Measurements from ENCODE around the gene CASK. TPM values are rescaled to one million over a fixed set of nuclear protein-coding genes. Genes with fewer than 3 reads are reported as not detected.

Gene CASK
- total and polyA plus RNA-seq, 7 donors, result 9.5 to 37.1 (median 18.4) TPM

GRCh38 chrX:41530085-41530484 is 393.3 kb downstream of the CASK start:
- intact Hi-C loops (cut with DNase I), result no loop called here

GRCh38 chrX:41529221-41529620 is 394.1 kb downstream of the CASK start:
- H3K27ac ChIP-seq, result no peak overlapping the region
- intact Hi-C loops (cut with DNase I), result no loop called here
- H3K36me3 ChIP-seq, result peaks cover 0 to 22% (median 0%) of the 10 kb centered on the region in 4 donors
- H3K27me3 ChIP-seq, result no peaks in the 10 kb centered on the region
- TF ChIP-seq POLR2A (IDR thresholded peaks at IDR 0.05) (no peak), EP300 (IDR thresholded peaks at IDR 0.05) (no peak), POLR2AphosphoS5 (IDR thresholded peaks at IDR 0.05) (no peak), CTCF (IDR thresholded peaks at IDR 0.05) (no peak)
- H3K4me1 ChIP-seq, result no peaks in the 10 kb centered on the region
- DNase-seq, result no peak
- WGBS, 2 donors, result 97 to 98% methylated on average over 11 of the region's 11 CpGs
- no peaks in the 10 kb centered on the region for H3K9me3 ChIP-seq
- no peak overlapping the region for H3K4me3 ChIP-seq

More at GRCh38 chrX:41530085-41530484, 393.3 kb downstream of the CASK start:
- H3K27me3 ChIP-seq, result no peaks in the 10 kb centered on the region
- peaks cover 0 to 22% (median 0%) of the 10 kb centered on the region in 4 donors for H3K36me3 ChIP-seq
- no peaks in the 10 kb centered on the region for H3K9me3 ChIP-seq
- H3K27ac ChIP-seq, result no peak overlapping the region
- TF ChIP-seq EP300 (IDR thresholded peaks at IDR 0.05), result no peak
- no peak for TF ChIP-seq POLR2A (IDR thresholded peaks at IDR 0.05)
- no peak for TF ChIP-seq POLR2AphosphoS5 (IDR thresholded peaks at IDR 0.05)
- TF ChIP-seq CTCF (IDR thresholded peaks at IDR 0.05), result no peak
- no peak for DNase-seq
- H3K4me3 ChIP-seq, result no peak overlapping the region
- no peaks in the 10 kb centered on the region for H3K4me1 ChIP-seq

- DNase-seq, result no peak
- Histone ChIP-seq H3K4me1 (no peaks in the 10 kb centered on the region), H3K27ac (no peak overlapping the region), H3K4me3 (no peak overlapping the region), H3K9me3 (no peaks in the 10 kb centered on the region), H3K36me3 (peaks cover 0 to 22% (median 0%) of the 10 kb centered on the region in 4 donors), H3K27me3 (no peaks in the 10 kb centered on the region)
- no peak for TF ChIP-seq POLR2A (IDR thresholded peaks at IDR 0.05)
- no peak for TF ChIP-seq POLR2AphosphoS5 (IDR thresholded peaks at IDR 0.05)
- no peak for TF ChIP-seq EP300 (IDR thresholded peaks at IDR 0.05)
- no peak for TF ChIP-seq CTCF (IDR thresholded peaks at IDR 0.05)
- intact Hi-C loops (cut with DNase I), result no loop called here
- WGBS, 2 donors, result 96 to 98% methylated on average over 7 of the region's 7 CpGs
Observed at GRCh38 chrX:41528784-41529183, 394.6 kb downstream of the CASK start.

- intact Hi-C loops (cut with DNase I), result no loop called here
- TF ChIP-seq POLR2AphosphoS5 (IDR thresholded peaks at IDR 0.05) (no peak), CTCF (IDR thresholded peaks at IDR 0.05) (no peak), POLR2A (IDR thresholded peaks at IDR 0.05) (no peak), EP300 (IDR thresholded peaks at IDR 0.05) (no peak)
- Histone ChIP-seq H3K9me3 (no peaks in the 10 kb centered on the region), H3K4me3 (no peak overlapping the region), H3K36me3 (peaks cover 0 to 22% (median 0%) of the 10 kb centered on the region in 4 donors), H3K27me3 (no peaks in the 10 kb centered on the region), H3K27ac (no peak overlapping the region), H3K4me1 (no peaks in the 10 kb centered on the region)
- DNase-seq, result no peak
- WGBS, 2 donors, result 91 to 92% methylated on average over 5 of the region's 5 CpGs
Observed at GRCh38 chrX:41526925-41527324, 396.4 kb downstream of the CASK start.

GRCh38 chrX:41526271-41526670 is 397.1 kb downstream of the CASK start:
- peaks cover 0 to 22% (median 0%) of the 10 kb centered on the region in 4 donors for H3K36me3 ChIP-seq
- no peak for DNase-seq
- WGBS, 2 donors, result 94 to 96% methylated on average over 2 of the region's 2 CpGs
- TF ChIP-seq EP300 (IDR thresholded peaks at IDR 0.05) (no peak), CTCF (IDR thresholded peaks at IDR 0.05) (no peak), POLR2AphosphoS5 (IDR thresholded peaks at IDR 0.05) (no peak), POLR2A (IDR thresholded peaks at IDR 0.05) (no peak)
- no peaks in the 10 kb centered on the region for H3K27me3 ChIP-seq
- no peak overlapping the region for H3K4me3 ChIP-seq
- intact Hi-C loops (cut with DNase I), result no loop called here
- H3K4me1 ChIP-seq, result no peaks in the 10 kb centered on the region
- no peak overlapping the region for H3K27ac ChIP-seq
- no peaks in the 10 kb centered on the region for H3K9me3 ChIP-seq

All from sigmoid colon (tissue), 7 donors.